ENCODE data around the gene TSPAN18.

TSPAN18 gene

GRCh38 chr11:44750551-44751465 lies 24.0 kb downstream of the TSPAN18 start:
- TF ChIP-seq CTCF (IDR thresholded peaks at IDR 0.05; ENCODE audit: borderline replicate concordance, insufficient read depth, low read depth, low read length) = no peak
- no peak overlapping the region for H3K4me3 ChIP-seq (ENCODE audit: low read depth, low read length)

- TF ChIP-seq CTCF (IDR thresholded peaks at IDR 0.05; ENCODE audit: borderline replicate concordance, insufficient read depth, low read depth, low read length) = no peak
- H3K4me3 ChIP-seq (ENCODE audit: low read depth, low read length) = no peak overlapping the region
These were observed 25.5 kb downstream of the TSPAN18 start for GRCh38 chr11:44752300-44752699.

GRCh38 chr11:44752713-44753112 lies 26.0 kb downstream of the TSPAN18 start:
- H3K4me3 ChIP-seq (ENCODE audit: low read depth, low read length) = no peak overlapping the region
- no peak for TF ChIP-seq CTCF (IDR thresholded peaks at IDR 0.05; ENCODE audit: borderline replicate concordance, insufficient read depth, low read depth, low read length)

- TF ChIP-seq CTCF (IDR thresholded peaks at IDR 0.05; ENCODE audit: borderline replicate concordance, insufficient read depth, low read depth, low read length) = no peak
These were observed 27.3 kb downstream of the TSPAN18 start for GRCh38 chr11:44753961-44754645.

DNA sequence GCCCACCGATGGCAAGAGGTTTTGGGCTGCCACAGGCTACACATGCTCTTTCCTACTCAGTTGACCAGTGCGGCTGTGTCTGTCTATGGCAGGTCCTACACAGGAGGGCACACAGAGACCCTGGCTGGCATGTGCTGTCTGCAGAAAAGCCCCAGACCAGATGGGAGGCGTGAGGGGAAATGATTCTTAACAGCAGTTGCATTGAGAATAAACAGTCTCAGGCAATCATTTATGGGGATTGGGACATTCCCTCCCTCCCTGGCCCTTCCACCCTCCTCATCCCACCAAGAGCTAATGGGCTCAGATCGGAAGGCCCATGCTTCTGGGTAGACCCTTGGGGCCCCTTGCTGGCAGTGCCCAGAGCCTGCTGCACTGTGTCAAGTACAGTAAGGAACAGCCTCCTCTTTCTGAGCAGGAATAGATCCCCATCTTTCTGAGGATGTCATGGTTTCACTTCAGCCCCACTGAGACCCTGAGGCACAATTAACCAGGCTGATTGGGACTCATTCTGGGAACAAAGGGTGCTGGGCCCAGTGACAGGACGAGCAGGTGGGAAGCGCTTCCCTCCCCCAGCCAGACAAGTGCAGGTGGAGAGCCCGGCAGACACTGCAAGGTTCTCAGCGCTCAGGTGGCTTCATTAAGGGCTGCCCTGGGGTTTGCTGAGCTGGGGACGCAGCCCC lies 28.3 kb downstream of the TSPAN18 start:
- no peak overlapping the region for H3K4me3 ChIP-seq (ENCODE audit: low read depth, low read length)
- TF ChIP-seq CTCF (IDR thresholded peaks at IDR 0.05; ENCODE audit: borderline replicate concordance, insufficient read depth, low read depth, low read length) = no peak

More at GRCh38 chr11:44753961-44754645, 27.3 kb downstream of the TSPAN18 start:
- H3K4me3 ChIP-seq (ENCODE audit: low read depth, low read length) = no peak overlapping the region

- H3K4me3 ChIP-seq (ENCODE audit: low read depth, low read length) = no peak overlapping the region
- TF ChIP-seq CTCF (IDR thresholded peaks at IDR 0.05; ENCODE audit: borderline replicate concordance, insufficient read depth, low read depth, low read length) = no peak
These were observed 29.1 kb downstream of the TSPAN18 start for GRCh38 chr11:44755556-44756523.
